NOMO-1 treated with dmso at 0.1 percent for 144 hours (cell line): Measurements from ENCODE around the gene CCNJL.

Experiments
- DNase-seq: peaks from one replicate; lab custom pipeline; 2025; ENCODE audit not compliant: unreplicated experiment; lab: John Stamatoyannopoulos, UW

Gene CCNJL

DNA sequence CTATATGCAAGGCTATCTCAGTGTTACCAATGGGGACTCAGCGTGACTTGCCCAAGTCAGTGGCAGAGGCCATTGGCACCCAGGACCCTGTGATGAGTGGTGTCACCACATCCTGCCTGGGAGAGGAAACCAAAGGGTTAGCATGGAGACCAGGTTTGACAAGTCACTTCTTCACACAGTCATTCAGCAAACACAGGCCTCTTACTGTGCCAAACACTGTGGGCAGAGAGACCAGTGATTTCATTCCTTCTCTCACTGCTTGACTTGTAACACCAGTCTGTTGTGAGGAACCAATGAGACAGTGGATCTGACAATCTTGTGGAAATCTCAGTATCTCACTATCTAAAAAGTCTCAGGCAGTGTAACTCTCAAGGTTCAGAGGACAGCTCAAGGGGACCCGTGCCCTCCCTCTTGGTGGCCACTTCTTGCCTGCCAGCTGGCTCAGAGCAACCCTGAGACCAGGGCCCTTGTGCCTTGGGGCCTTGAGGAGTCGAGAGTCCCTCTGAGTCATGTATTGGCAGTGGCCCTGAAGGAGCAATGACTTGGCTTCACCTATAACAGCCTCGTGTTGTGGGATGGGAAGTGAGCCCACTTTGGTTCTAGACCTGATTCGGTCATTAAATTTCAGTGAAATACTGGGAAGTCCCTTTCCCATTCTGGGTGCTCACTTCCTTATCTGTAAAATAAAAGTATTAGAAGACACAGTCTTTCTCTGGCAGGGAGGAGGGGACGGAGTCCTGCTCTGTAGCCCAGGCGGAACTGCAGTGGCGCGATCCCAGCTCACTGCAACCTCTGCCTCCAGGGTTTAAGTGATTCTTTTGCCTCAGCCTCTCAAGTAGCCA, 81.5 kb downstream of the CCNJL start:
- DNase-seq, result no peak

DNA sequence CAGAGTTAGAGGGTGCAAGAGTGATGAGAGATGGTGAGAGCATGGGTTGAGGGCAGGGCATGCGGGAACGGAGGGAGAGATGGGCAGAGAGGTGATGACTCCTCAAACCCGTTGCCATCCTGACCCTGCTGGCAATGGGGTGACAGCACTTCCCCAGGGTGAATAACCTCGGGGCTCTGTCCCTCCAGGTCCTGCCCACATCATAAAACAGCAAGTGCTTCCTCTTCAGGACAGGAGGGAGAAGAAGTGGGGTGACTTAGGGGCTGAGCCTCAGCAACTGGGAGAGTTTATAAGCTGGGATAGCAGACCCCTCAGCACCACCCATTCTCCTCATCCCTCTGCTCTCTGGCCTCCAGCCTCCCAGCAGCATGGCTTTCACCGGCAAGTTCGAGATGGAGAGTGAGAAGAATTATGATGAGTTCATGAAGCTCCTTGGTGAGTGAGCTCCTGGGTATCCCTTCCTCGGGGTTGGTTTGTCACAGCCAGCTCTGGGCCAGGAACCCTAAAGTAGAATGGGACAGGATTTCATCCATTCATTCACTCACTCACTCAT, 83.1 kb downstream of the CCNJL start, which contains the start of gene FABP6:
TSS of gene FABP6 (plus strand) at position 317 of the 553 bp plus-strand sequence. CDS start at position 369, 52 bp downstream.
- no peak for DNase-seq

DNA sequence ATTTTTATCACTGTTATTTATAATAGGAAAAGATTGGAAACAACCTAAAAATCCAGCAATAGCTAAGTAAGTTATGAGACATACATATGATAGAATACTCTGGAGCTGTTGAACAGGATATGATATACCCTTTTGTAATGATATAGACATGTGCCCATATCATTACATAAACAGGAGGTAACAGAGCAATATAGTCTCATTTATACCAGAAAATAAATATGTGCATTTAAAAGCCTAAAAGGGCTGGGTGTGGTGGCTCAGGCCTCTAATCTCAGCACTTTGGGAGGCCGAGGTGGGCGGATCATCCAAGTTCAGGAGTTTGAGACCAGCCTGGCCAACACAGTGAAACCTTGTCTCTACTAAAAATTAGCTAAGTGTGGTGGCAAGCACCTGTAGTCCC, 85.4 kb downstream of the CCNJL start:
- no peak for DNase-seq

DNA sequence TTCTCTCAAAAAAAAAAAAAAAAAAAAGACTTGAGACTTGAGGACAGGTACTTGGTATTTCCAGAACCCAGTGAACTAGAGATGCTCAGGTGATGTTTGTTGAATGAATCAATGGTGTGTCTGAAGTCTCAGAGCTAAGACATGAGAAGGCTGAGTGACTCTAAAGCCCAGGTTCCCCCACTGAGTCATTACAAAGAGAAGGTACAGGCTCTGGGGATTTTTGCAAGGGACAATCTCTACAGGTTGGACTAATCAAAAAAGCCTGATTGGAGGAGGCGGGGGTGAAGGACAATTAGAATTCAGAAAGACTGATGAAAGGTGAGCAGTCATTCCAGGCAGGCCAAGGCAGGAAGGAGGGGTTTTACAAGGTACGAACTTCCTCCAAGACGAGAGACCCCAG, 91.3 kb downstream of the CCNJL start:
- DNase-seq, result no peak

DNA sequence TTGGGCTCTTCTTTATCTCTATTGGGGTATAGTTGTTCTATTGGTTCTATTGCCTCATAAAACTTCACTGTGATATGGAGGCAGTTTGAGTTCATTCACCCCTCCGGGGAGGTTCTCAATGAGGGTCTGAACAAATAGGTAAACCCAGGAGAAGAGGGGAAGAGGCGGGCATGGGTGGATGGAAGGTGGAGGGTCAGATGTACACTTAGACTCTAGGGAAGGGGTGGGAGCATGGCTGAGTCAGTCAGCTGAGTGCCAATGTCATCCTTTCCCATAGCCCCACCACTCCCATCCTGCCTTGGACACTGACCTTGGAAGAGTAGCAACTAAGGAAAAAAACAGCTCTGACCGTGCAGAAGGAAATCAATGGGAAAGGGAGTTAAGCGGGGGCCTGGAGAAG, 93.0 kb downstream of the CCNJL start:
- no peak for DNase-seq

DNA sequence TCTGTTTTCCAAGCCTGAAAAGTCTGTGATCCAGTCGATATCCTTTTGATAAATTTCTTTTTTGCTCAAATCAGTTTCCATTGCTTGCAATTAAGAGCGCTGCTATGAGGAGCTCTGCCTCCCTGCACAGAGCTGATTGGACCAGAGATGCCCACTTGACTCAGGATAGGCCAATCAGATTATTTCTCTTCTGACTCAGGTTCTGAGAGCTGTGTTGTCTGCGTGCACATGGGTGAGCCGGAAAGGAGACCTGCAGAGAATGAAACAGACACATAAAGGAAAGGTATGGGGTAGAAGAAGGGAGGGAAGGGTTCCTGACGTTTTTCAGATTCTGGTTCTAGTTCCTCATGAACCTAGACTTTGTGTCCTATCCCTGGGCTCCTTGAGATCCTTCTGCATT, 98.8 kb downstream of the CCNJL start:
- no peak for DNase-seq

DNA sequence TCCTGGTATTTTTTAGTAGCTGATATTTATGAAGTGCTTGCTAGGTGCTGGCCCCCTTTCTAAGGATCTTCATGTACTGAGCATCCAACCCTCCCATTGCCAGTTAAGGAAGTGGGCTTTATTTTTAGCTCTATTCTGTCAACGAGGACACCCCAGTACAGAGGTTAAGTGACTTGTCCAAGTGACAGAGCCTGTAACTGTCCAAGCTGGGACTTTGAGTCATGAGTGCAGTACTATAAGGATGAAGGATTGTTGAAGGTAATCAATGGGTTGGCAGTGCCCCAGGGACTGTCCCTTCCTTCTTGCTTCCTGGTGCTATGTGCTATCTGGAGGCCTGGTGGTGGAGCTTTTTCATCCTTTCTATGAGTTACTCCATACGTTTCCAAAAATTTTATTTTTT, 101.0 kb downstream of the CCNJL start:
- DNase-seq, result no peak

DNA sequence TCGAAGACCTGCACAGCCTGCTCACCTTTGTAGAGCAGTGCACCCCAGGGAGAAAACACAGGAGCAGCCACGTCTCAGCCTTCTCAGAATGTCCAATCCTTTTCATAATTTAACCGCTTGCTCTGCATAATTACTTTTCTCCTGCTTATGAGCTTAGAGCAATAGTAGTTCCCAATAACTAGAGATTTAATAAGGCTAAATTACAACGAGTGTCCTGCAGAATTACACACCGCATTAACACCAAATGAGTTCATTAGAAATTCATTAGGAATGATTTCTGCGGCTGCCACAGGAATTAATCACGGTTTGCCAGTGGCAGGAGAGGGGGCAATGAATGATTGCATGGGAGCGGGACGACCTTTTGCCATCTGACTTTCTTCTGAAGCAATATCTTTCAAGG, 101.8 kb downstream of the CCNJL start:
- no peak for DNase-seq

DNA sequence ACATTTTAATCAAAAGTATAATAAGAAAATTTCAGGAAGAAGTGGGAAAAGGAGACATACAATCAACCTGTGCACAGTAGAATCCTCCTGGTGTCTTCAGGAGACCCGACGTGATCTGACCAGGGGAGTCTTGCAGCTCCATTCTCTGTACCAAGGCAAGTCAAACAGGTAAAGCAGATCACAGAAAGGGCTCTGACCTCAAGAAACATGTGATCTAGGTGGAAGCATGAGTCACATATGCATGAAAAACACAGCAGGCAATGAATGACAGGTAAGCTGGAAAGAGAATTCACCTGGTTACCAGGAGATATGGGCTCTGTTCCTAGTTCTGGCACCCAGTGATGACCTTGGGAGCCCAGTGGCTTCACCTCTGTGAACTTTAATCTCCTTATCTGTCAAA, 102.4 kb downstream of the CCNJL start:
- DNase-seq, result no peak

DNA sequence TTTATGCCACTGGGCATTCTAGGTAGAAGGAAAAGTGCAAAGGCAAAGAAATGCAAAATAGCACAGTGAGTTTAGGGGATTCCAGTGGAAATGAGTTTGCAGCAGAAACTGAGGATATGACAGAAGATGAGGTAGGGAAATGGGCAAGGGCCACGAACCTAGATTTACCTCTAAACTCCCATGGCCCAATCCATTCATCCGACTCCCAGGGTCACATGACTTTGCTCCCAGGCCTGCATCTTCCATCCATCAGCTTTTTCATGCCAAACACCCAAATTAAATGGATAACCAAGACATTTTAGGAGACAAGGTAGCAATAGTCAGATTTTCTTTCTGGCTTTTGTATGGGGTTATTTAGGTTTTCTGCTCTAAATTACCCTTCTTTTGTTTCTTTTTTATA, 105.3 kb downstream of the CCNJL start:
- no peak for DNase-seq
